Measurements from ENCODE around the gene GFER. TPM values are rescaled to one million over a fixed set of nuclear protein-coding genes. Genes with fewer than 3 reads are reported as not detected.
"Not testable (repeated sequence)": the region's sequence is repeated elsewhere in the genome, so short reads cannot be mapped to it uniquely, and the experiment has no call there.

GFER gene
- polyA plus RNA-seq (2012; ENCODE audit: insufficient read depth, insufficient read length), result 41.8 TPM

- peak; percentile 35 for DNase-seq (ENCODE audit: low read depth, low spot score)
- peak within 1 kb of the TSS; percentile 66 for H3K4me3 ChIP-seq (ENCODE audit: low read length)
Measured at GRCh38 chr16:1983544-1984346, at the start of gene GFER. GFER (plus strand) TSS chr16:1984193; CDS start chr16:1984219, 26 bp downstream.

- H3K4me3 ChIP-seq (ENCODE audit: low read length), result no peak overlapping the region
- no peak for DNase-seq (ENCODE audit: low read depth, low spot score)
Measured at GRCh38 chr16:1936945-1937479, 47.0 kb upstream of the GFER start.

- no peak overlapping the region for H3K4me3 ChIP-seq (ENCODE audit: low read length)
- no peak for DNase-seq (ENCODE audit: low read depth, low spot score)
Measured at GRCh38 chr16:1938316-1938715, 45.7 kb upstream of the GFER start.

GRCh38 chr16:1938910-1939309, 45.1 kb upstream of the GFER start:
- DNase-seq (ENCODE audit: low read depth, low spot score), result no peak
- H3K4me3 ChIP-seq (ENCODE audit: low read length), result no peak overlapping the region

GRCh38 chr16:1939833-1940232, 44.2 kb upstream of the GFER start:
- not testable (repeated sequence) for DNase-seq (ENCODE audit: low read depth, low spot score); H3K4me3 ChIP-seq (ENCODE audit: low read length)

GRCh38 chr16:1940273-1941161, 43.5 kb upstream of the GFER start:
- no peak overlapping the region for H3K4me3 ChIP-seq (ENCODE audit: low read length)
- no peak for DNase-seq (ENCODE audit: low read depth, low spot score)

- no peak for DNase-seq (ENCODE audit: low read depth, low spot score)
- H3K4me3 ChIP-seq (ENCODE audit: low read length), result no peak overlapping the region
Measured at GRCh38 chr16:1941162-1942046, 42.6 kb upstream of the GFER start.

GRCh38 chr16:1942047-1942809, 41.8 kb upstream of the GFER start:
- peak overlapping the region; percentile 58 for H3K4me3 ChIP-seq (ENCODE audit: low read length)
- DNase-seq (ENCODE audit: low read depth, low spot score), result no peak

- peak; percentile 95 for DNase-seq (ENCODE audit: low read depth, low spot score)
- peak within 1 kb of the TSS; percentile 58 for H3K4me3 ChIP-seq (ENCODE audit: low read length)
Measured at GRCh38 chr16:1942810-1943726, 40.9 kb upstream of the GFER start, which contains the start of gene MSRB1. MSRB1 (minus strand) TSS chr16:1943199; CDS start chr16:1943156, 43 bp downstream.

GRCh38 chr16:1944612-1945199, 39.3 kb upstream of the GFER start:
- DNase-seq (ENCODE audit: low read depth, low spot score), result no peak
- H3K4me3 ChIP-seq (ENCODE audit: low read length), result no peak overlapping the region

GRCh38 chr16:1945559-1946391, 38.2 kb upstream of the GFER start:
- no peak overlapping the region for H3K4me3 ChIP-seq (ENCODE audit: low read length)
- no peak for DNase-seq (ENCODE audit: low read depth, low spot score)

- DNase-seq (ENCODE audit: low read depth, low spot score), result no peak
- no peak overlapping the region for H3K4me3 ChIP-seq (ENCODE audit: low read length)
Measured at GRCh38 chr16:1946495-1947368, 37.3 kb upstream of the GFER start.

- no peak overlapping the region for H3K4me3 ChIP-seq (ENCODE audit: low read length)
- no peak for DNase-seq (ENCODE audit: low read depth, low spot score)
Measured at GRCh38 chr16:1947369-1947670, 36.7 kb upstream of the GFER start.

- H3K4me3 ChIP-seq (ENCODE audit: low read length), result no peak overlapping the region
- DNase-seq (ENCODE audit: low read depth, low spot score), result no peak
Measured at GRCh38 chr16:1949507-1949906, 34.5 kb upstream of the GFER start.

- DNase-seq (ENCODE audit: low read depth, low spot score), result no peak
- no peak overlapping the region for H3K4me3 ChIP-seq (ENCODE audit: low read length)
Measured at GRCh38 chr16:1950047-1950446, 33.9 kb upstream of the GFER start.

Data from Jurkat, Clone E6-1 (cell line).